Spleen (tissue), 11 donors: ENCODE measurements around the gene RSRP1. TPM values are rescaled to one million over a fixed set of nuclear protein-coding genes. Genes with fewer than 3 reads are reported as not detected.

ENCODE experiments used
- DNase-seq: peaks from one replicate; pipeline ENCODE4 v3.0.0-alpha.2; 2020
- H3K27ac ChIP-seq, 8 donors: fragments of 200-600 bp; sonication (generic) in 7 of 8; 1 replicate in 4 of 8; 2 replicates in 4 of 8; pipeline versions ENCODE4 v1.5.0 to v1.8.0; 2016 to 2021; ENCODE audit warnings: inconsistent platforms in 4 of 8, mild to moderate bottlenecking in 4 of 8, moderate library complexity in 1 of 8
- H3K27me3 ChIP-seq, 7 donors: fragments of 200-600 bp; sonication (generic) in 6 of 7; replicated peaks in 1 of 7; 1 replicate in 4 of 7; 2 replicates in 3 of 7; pipeline versions ENCODE4 v1.5.0 to v1.8.0; 2016 to 2021; ENCODE audit warnings: inconsistent platforms in 3 of 7, mild to moderate bottlenecking in 1 of 7
- H3K36me3 ChIP-seq, 6 donors: fragments of 200-600 bp; sonication (generic) in 5 of 6; 1 replicate in 4 of 6; 2 replicates in 2 of 6; pipeline versions ENCODE4 v1.5.0 to v1.8.0; 2016 to 2021; ENCODE audit warnings: inconsistent platforms in 2 of 6
- H3K4me1 ChIP-seq, 6 donors: fragments of 200-600 bp; sonication (generic) in 5 of 6; 1 replicate in 3 of 6; 2 replicates in 3 of 6; pipeline versions ENCODE4 v1.5.0 to v1.8.0; 2016 to 2021; ENCODE audit warnings: inconsistent platforms in 3 of 6
- H3K4me3 ChIP-seq, 8 donors: fragments of 200-600 bp; sonication (generic) in 7 of 8; 1 replicate in 4 of 8; 2 replicates in 4 of 8; pipeline versions ENCODE4 v1.5.0 to v1.8.0; 2016 to 2021; ENCODE audit warnings: inconsistent platforms in 4 of 8, mild to moderate bottlenecking in 4 of 8, moderate library complexity in 2 of 8
- H3K9me3 ChIP-seq, 8 donors: fragments of 200-600 bp; sonication (generic) in 7 of 8; 1 replicate in 4 of 8; 2 replicates in 4 of 8; pipeline versions ENCODE4 v1.5.0 to v1.8.0; 2016 to 2021; ENCODE audit warnings: inconsistent platforms in 4 of 8
- POLR2A ChIP-seq, 3 donors: fragments of 450-650 bp; IDR thresholded peaks; one replicate each; pipeline ENCODE4 v1.5.1; 2017; ENCODE audit warnings: antibody characterized with exemption in 3 of 3, mild to moderate bottlenecking in 1 of 3
- POLR2AphosphoS5 ChIP-seq, 3 donors: sonication (generic); formaldehyde crosslinking; IDR thresholded peaks; one replicate each; pipeline ENCODE4 v1.5.1; 2017; ENCODE audit warnings: antibody characterized with exemption in 3 of 3
- WGBS, 5 donors: extraction: QIAGEN DNeasy Blood & Tissue Kit in 3 of 5; methylation state at CpG; one replicate each; pipeline versions ENCODE4 v1.1.5 to v1.1.7; 2013 to 2018; 5-methylcytosine and 5-hydroxymethylcytosine counted together
- intact Hi-C: fragments of 100-400 bp; cut with DNase I; formaldehyde crosslinking; loops from one replicate; pipeline ENCODE4 v1.15.0; 2023; ENCODE audit warnings: low total_unique reads
- polyA plus RNA-seq, 3 donors: library from polyadenylated mRNA; stranded (reverse); fragments of 200-250 nt; gene quantifications; one replicate each; pipeline ENCODE4 v1.2.1, GENCODE V29; 2013
- total RNA-seq, 7 donors: library from RNA; depleted of rRNA in 3 of 7; stranded (reverse); fragments of >200 nt in 3 of 7; fragmentation: NEBNext Ultra II Directional in 4 of 7; extraction: Animal tissue kit (Norgen Biotek cat#: 25700) in 4 of 7; gene quantifications; one replicate each; pipeline versions ENCODE4 v1.1.0 to v1.2.1, GENCODE V29; 2016 to 2021
- TF ChIP-seq, protein P1 (sequence below), 11 experiments: fragments of 200-600 bp in 7 of 11; fragments of 450-650 bp in 4 of 11; sonication (generic) in 4 of 11; IDR thresholded peaks in 8 of 11; conservative IDR thresholded peaks in 3 of 11; 1 replicate in 7 of 11; 2 replicates in 4 of 11; pipeline versions ENCODE4 v1.4.0 to v1.8.0; 2016 to 2021; ENCODE audit warnings: antibody characterized with exemption in 11 of 11, inconsistent platforms in 4 of 11, mild to moderate bottlenecking in 1 of 11
- donor health status: healthy with polysubstance abuse.
- donor health status: DM: no; HTN: no; CAD: no; lungs with moderate emphysema.
- donor health status: DM: no; HTN: no; CAD: no.
- donor health status: Bipolar disorder and iron deficiency.
- donor health status: healthy.
- donor health status: DM: no; HTN: no; CAD: no.
- donor health status: DM: yes; HTN: yes; CAD: no.

RSRP1 gene
- total and polyA plus RNA-seq, 10 donors, result 159 to 394 (median 219) TPM

DNA sequence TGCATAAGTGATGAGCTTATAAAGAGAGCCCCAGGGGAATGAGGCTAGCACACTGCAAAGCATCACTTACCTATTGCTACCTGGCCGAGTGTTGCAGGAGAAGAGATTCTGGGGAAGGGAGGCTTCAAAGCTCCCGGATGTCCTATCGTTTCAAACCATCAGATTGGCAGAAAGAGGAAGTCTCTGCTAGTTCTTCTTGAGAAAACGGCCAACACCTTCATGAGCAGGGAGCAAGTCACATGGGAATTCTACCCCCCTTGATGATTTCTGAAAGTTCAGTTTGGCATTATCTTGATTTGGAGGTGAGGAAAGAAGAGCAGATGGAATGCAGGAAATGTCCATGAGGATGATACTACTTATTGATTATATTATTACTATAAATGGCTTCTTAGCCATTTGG lies 31.1 kb downstream of the RSRP1 start:
- Histone ChIP-seq H3K36me3 (peaks cover 0 to 26% (median 18%) of the 10 kb centered on the region in 6 donors), H3K27me3 (peaks cover 0 to under 1% (median 0%) of the 10 kb centered on the region in 7 donors), H3K27ac (no peak overlapping the region), H3K4me1 (peaks cover 0 to 8% (median 3%) of the 10 kb centered on the region in 6 donors), H3K9me3 (no peaks in the 10 kb centered on the region), H3K4me3 (no peak overlapping the region)
- WGBS, 5 donors, result 22 to 38% (median 30%) methylated on average over 4 of the region's 4 CpGs
- DNase-seq, result peak; percentile 9
- intact Hi-C loops, result no loop called here
- TF ChIP-seq POLR2A (IDR thresholded peaks at IDR 0.05) (no peak), POLR2AphosphoS5 (IDR thresholded peaks at IDR 0.05) (no peak)
- TF ChIP-seq, protein P1, sequence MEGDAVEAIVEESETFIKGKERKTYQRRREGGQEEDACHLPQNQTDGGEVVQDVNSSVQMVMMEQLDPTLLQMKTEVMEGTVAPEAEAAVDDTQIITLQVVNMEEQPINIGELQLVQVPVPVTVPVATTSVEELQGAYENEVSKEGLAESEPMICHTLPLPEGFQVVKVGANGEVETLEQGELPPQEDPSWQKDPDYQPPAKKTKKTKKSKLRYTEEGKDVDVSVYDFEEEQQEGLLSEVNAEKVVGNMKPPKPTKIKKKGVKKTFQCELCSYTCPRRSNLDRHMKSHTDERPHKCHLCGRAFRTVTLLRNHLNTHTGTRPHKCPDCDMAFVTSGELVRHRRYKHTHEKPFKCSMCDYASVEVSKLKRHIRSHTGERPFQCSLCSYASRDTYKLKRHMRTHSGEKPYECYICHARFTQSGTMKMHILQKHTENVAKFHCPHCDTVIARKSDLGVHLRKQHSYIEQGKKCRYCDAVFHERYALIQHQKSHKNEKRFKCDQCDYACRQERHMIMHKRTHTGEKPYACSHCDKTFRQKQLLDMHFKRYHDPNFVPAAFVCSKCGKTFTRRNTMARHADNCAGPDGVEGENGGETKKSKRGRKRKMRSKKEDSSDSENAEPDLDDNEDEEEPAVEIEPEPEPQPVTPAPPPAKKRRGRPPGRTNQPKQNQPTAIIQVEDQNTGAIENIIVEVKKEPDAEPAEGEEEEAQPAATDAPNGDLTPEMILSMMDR (IDR thresholded peaks at IDR 0.05 in 8 of 11, conservative IDR thresholded peaks at IDR 0.05 in 3 of 11), result no peak

GRCh38 chr1:25212725-25213124 lies 34.5 kb downstream of the RSRP1 start:
- Histone ChIP-seq H3K36me3 (no peaks in the 10 kb centered on the region), H3K27ac (no peak overlapping the region), H3K4me1 (peaks cover 0 to 8% (median 3%) of the 10 kb centered on the region in 6 donors), H3K9me3 (no peaks in the 10 kb centered on the region), H3K4me3 (no peak overlapping the region), H3K27me3 (peaks cover 0 to 16% (median 0%) of the 10 kb centered on the region in 7 donors)
- TF ChIP-seq POLR2AphosphoS5 (IDR thresholded peaks at IDR 0.05) (no peak), POLR2A (IDR thresholded peaks at IDR 0.05) (no peak)
- TF ChIP-seq, protein P1 (IDR thresholded peaks at IDR 0.05 in 8 of 11, conservative IDR thresholded peaks at IDR 0.05 in 3 of 11), result no peak
- DNase-seq, result no peak
- 70 to 84% (median 76%) methylated on average over 5 of the region's 5 CpGs for WGBS, 5 donors
- intact Hi-C loops, result no loop called here

GRCh38 chr1:25210728-25211127 lies 36.5 kb downstream of the RSRP1 start:
- DNase-seq, result no peak
- intact Hi-C loops, result no loop called here

DNA sequence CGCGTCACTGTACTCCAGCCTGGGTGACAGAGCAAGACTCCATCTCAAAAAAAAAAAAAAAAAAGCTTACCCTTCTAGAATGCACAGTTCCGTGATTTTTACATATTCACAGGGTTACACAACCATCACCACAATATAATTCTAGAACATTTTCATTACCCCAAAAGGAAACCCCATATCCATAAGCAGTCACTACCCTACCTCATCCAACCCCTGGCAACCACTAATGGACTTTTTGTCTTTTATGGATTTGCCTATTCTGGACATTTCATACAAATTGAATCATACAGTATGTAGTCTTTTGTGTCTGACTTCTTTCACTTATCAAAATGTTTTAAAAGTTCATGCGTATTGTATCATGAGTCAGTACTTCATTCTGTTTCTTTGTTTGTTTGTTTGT lies 37.7 kb downstream of the RSRP1 start:
- H3K4me3 ChIP-seq, result no peak overlapping the region
- peaks cover 0 to 6% (median 3%) of the 10 kb centered on the region in 6 donors for H3K4me1 ChIP-seq
- H3K36me3 ChIP-seq, result no peaks in the 10 kb centered on the region
- no peak overlapping the region for H3K27ac ChIP-seq
- DNase-seq, result no peak
- intact Hi-C loops, result no loop called here
- peaks cover 0 to 16% (median 0%) of the 10 kb centered on the region in 7 donors for H3K27me3 ChIP-seq
- no peaks in the 10 kb centered on the region for H3K9me3 ChIP-seq
- TF ChIP-seq, protein P1 (IDR thresholded peaks at IDR 0.05 in 8 of 11, conservative IDR thresholded peaks at IDR 0.05 in 3 of 11), result no peak
- TF ChIP-seq POLR2A (IDR thresholded peaks at IDR 0.05) (no peak), POLR2AphosphoS5 (IDR thresholded peaks at IDR 0.05) (no peak)
- WGBS, 5 donors, result 80 to 82% (median 82%) methylated on average over 2 to 4 of the region's 4 CpGs

More at GRCh38 chr1:25210728-25211127, 36.5 kb downstream of the RSRP1 start:
- whole genome bisulfite sequencing, 5 donors, result 48 to 84% (median 72%) methylated on average over 3 of the region's 3 CpGs
- peaks cover 0 to 16% (median 0%) of the 10 kb centered on the region in 7 donors for H3K27me3 ChIP-seq
- no peak overlapping the region for H3K27ac ChIP-seq
- H3K36me3 ChIP-seq, result no peaks in the 10 kb centered on the region
- no peak overlapping the region for H3K4me3 ChIP-seq
- peaks cover 0 to 2% (median 0%) of the 10 kb centered on the region in 6 donors for H3K4me1 ChIP-seq
- no peaks in the 10 kb centered on the region for H3K9me3 ChIP-seq
- TF ChIP-seq, protein P1 (IDR thresholded peaks at IDR 0.05 in 8 of 11, conservative IDR thresholded peaks at IDR 0.05 in 3 of 11), result no peak
- no peak for TF ChIP-seq POLR2A (IDR thresholded peaks at IDR 0.05)
- no peak for TF ChIP-seq POLR2AphosphoS5 (IDR thresholded peaks at IDR 0.05)
